Fibroblast of lung (primary cell): Measurements from ENCODE around the gene ARPP19.

Experiments used
- EZH2 ChIP-seq: IDR thresholded peaks from 2 replicates; pipeline ENCODE4 v1.5.1; 2012; ENCODE audit warnings: low read length, control low read depth, mild to moderate bottlenecking; ENCODE audit errors: missing control alignments
- TF ChIP-seq, protein P1 (sequence below), 2 donors: IDR thresholded peaks in 1 of 2; conservative IDR thresholded peaks in 1 of 2; 1 replicate in 1 of 2; 2 replicates in 1 of 2; pipeline ENCODE4 v1.5.1; 2011 to 2012; ENCODE audit warnings: low read length in 2 of 2, control low read depth in 1 of 2, inconsistent platforms in 1 of 2, low read depth in 1 of 2, mild to moderate bottlenecking in 1 of 2

DNA sequence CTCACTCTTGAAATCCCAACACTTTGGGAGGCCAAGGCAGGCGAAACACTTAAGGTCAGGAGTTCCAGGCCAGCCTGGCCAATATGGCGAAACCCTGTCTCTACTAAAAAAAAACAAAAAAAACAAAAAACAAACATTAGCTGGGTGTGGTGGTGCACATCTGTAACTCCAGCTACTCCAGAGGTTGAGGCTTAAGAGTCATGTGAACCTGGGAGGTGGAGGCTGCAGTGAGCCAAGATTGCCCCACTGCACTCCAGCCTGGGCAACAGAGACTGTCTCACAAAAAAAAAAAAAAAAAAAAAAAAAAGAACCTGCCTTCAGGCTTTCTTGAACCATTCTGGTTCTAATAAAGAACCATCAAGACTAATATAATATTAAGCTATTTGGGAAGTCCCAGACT lies 16.5 kb downstream of the ARPP19 start:
- TF ChIP-seq, protein P1, sequence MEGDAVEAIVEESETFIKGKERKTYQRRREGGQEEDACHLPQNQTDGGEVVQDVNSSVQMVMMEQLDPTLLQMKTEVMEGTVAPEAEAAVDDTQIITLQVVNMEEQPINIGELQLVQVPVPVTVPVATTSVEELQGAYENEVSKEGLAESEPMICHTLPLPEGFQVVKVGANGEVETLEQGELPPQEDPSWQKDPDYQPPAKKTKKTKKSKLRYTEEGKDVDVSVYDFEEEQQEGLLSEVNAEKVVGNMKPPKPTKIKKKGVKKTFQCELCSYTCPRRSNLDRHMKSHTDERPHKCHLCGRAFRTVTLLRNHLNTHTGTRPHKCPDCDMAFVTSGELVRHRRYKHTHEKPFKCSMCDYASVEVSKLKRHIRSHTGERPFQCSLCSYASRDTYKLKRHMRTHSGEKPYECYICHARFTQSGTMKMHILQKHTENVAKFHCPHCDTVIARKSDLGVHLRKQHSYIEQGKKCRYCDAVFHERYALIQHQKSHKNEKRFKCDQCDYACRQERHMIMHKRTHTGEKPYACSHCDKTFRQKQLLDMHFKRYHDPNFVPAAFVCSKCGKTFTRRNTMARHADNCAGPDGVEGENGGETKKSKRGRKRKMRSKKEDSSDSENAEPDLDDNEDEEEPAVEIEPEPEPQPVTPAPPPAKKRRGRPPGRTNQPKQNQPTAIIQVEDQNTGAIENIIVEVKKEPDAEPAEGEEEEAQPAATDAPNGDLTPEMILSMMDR (conservative IDR thresholded peaks at IDR 0.05 in 1 of 2, IDR thresholded peaks at IDR 0.05 in 1 of 2; ENCODE audit: low read depth in 1 of 2, low read length in 2 of 2): no peak
- no peak for TF ChIP-seq EZH2
